DMS53 (cell line): Measurements from ENCODE around the gene CDK16.
A peak's percentile ranks its signal among the peaks of the same experiment; 100 is the strongest.

Source experiments
- DNase-seq: peaks from one replicate; lab custom pipeline; 2025; lab: John Stamatoyannopoulos, UW

CDK16 gene

GRCh38 chrX:47218280-47218919 lies at the start of gene CDK16:
Gene CDK16 (plus strand): TSS chrX:47218681. CDS start chrX:47223558, 4,877 bp downstream.
- peak; percentile 90 for DNase-seq

DNA sequence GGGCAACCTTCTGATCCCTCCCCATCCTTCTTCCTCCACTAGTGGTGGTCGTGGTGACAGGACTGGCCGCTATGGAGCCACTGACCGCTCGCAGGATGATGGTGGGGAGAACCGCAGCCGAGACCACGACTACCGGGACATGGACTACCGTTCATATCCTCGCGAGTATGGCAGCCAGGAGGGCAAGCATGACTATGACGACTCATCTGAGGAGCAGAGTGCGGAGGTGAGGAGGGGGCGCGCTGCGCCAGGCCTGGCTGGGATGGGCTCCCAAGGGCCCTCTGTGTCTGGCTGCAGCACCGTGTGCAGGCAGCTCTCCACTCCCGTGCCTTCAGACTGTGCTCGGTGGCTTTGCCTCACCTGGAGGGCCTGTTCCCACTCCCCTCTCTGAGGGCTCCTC lies 49.2 kb upstream of the CDK16 start:
- no peak for DNase-seq

GRCh38 chrX:47169726-47170515 lies 48.6 kb upstream of the CDK16 start:
- no peak for DNase-seq

DNA sequence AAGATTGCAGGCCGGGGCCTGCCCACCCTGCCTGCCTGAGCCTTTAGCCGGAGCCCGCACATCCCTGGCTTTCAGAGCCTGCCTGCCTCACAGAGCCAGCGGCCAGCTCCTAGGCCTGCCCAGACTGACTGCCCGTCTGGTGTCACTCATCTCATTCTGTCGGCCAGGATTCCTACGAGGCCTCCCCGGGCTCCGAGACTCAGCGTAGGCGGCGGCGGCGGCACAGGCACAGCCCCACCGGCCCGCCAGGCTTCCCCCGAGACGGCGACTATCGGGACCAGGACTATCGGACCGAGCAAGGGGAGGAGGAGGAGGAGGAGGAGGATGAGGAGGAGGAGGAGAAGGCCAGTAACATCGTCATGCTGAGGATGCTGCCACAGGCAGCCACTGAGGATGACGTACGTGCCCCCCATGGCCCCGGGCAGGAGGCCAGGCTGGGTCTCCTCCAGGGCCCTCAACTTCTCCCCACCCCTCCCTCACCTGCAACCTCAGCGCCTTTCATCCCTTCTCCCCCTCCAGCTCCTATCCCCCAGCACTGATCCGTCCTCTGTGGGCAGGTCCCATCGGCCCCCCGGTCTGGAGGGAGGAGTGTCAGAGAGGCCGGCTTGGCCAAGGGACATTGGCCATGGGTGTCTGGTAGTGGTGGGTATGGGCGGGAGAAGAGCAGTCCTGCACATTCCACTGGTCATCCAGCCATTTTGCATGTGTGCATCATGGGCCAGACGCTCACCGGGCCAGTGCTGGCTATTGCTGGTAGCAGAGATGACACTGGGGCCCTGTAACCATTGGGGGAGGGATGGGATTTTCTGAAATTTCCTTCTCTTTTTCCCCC lies 47.4 kb upstream of the CDK16 start:
- DNase-seq = no peak

DNA sequence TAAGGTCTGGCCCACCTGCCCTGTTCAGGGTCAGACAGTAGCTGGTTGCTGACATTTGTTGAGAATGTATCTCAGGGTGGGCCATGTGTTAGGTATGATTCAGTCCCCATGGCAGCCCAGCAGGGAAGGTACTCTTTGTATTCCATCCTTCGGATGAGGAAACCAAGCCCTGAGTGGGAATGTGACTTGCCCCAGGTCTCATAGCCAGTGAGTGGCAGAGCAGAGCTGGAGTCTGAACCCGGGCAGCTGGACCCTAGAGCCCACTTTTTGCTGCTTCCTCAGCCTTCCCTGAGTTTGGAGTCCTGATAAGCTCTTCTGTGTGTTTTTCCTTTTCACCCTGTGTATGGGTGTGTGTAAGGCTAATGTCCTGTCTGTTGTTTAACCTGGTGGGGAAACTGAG lies 46.5 kb upstream of the CDK16 start:
- DNase-seq = no peak

- DNase-seq = no peak
Measured at GRCh38 chrX:47172549-47172948, 45.9 kb upstream of the CDK16 start.

DNA sequence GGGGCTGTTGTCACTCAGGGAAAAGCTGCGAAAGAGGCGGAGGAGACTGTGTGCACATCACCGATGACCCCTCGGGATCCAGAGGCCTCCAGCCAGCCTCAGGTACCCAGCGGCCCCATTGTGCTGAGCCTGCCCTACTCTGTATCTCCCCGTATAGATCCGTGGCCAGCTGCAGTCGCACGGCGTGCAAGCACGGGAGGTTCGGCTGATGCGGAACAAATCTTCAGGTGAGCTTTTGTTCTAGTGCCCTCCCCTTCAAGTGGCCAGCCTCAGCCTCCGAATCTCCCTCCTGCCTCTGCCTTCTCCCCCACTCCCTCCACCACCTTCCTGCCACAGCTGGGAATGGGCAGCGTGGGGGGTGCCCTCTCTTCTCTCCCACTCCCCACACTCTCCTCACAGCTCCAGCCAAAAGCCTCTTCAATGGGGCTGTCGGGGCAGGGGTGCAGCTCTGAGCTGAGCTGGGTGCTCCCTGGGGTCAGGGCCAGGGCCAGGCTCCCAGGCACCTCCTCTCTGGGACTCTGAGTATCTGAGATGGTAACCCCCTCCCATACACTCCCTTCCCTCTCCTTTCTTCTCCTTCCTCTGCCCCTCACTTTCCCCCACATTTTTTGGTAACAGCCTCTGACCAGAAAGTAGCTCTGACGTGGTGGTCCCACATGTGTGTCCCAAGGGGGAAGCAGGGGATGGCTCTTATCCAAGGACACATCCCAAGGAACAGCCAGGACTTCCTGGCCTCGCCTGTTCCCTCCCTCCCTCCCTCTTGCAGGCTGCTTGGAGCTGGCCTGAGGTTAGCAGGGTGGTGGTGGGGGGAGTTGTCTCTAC lies 45.3 kb upstream of the CDK16 start:
- no peak for DNase-seq

DNA sequence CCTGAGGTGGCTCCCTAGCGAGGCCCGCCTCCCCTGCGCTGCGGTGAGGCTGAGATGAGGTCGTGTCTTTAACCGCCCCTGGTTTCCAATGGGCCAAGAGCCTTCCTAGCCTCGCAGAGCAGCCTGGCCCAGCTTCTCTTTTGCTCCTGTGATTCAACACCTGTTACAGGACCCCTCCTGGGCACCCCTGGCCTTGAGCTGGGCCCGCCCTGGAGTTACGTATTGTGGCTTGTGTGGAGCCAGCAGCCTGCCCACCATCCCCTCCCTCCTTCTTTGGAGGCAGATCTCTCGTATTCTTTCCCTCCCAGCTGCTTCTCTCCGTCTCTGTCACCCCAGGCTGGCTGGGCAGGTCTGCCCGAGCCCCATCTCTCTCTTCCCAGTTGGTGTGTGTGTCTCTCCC lies 44.1 kb upstream of the CDK16 start:
- no peak for DNase-seq

DNA sequence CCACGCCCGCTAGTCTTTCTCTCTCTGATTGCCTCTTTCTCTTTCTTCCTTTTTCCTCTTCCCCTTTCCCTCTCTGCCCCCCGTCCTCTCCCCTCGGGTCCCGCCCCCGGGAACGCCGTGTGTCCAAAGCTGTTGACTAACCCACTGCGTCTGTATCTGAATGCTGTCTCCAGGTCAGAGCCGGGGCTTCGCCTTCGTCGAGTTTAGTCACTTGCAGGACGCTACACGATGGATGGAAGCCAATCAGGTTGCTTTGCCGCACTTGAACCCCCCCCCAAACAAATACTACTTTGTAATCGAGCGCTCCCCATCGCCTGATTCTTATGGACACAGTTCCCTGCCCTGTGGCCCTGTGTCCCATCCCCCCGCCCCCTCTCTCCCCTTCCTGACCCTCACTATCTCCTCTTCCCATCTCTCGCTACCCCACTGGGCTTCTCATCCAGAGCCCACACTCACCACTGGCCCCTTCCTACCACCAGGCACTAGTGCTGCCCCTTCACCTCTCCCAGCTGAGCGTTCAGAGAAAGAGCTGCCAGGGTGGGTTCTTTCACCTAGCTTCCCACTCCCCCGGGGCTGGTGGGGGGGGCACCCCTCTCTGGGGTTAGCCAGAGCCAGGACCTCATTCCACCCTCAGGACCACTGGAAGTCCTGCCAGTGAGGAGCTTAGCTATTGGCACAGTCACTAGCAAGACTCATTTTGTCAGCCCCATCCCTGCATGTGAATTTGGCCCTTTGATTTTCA lies 43.5 kb upstream of the CDK16 start:
- no peak for DNase-seq

- DNase-seq = no peak
Measured at GRCh38 chrX:47175588-47175980, 42.9 kb upstream of the CDK16 start.

DNA sequence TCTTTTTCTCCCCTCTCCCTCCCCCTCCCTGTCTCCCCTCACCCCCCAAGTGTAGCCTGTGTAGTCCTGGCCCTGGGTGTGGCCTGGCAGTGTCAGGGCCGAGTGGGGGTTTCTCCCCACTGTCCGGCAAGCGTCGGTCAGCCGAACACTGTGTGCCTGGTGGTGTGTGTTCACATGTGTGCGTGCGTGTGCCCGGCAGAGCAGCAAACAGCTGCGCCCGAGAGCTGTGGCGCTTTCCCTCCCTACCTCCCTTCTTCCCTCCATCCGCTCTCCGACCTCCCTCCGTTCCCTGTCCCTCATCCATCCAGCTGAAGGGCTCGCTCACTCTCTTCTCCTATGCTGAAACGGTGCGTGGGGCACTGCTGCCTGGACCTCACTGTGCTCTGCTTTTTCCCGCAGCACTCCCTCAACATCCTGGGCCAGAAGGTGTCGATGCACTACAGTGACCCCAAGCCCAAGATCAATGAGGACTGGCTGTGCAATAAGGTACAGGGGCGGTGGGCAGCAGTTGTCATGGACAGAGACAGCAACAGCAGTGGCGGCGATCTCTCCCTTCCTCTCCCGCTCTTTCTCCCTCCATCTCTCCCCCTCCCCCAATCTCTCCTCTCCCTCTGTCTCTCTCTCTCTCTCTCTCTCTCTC lies 42.3 kb upstream of the CDK16 start:
- DNase-seq = no peak

GRCh38 chrX:47177079-47177478 lies 41.4 kb upstream of the CDK16 start:
- no peak for DNase-seq

GRCh38 chrX:47178337-47178736 lies 40.1 kb upstream of the CDK16 start:
- DNase-seq = no peak

DNA sequence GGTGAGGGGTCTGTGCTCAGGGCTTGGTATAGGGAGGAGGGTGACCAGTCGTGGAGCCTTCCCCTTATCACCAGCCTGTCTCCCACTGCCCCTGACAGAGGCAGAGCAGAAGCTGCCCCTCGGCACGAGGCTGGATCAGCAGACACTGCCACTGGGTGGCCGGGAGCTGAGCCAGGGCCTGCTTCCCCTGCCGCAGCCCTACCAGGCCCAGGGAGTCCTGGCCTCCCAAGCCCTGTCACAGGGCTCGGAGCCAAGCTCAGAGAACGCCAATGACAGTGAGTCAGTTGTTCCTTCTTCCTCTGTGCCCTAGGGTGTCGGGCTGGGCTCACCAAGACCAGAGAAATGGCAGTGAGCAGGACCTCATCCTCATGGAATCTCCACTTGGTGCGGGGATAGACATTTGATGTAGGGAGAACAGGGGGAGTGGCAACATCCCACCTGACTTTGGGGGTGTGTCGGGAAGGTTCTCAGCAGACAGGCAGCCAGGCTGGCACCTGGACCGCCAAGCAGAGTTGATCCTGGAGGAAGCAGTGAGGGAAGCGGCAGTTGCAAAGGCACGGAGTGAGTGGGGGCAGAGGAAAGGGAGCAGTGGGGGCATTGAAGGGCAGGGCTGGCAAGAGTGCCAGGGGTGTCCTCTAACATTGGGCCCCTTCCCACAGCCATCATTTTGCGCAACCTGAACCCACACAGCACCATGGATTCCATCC lies 39.1 kb upstream of the CDK16 start:
- DNase-seq = no peak

DNA sequence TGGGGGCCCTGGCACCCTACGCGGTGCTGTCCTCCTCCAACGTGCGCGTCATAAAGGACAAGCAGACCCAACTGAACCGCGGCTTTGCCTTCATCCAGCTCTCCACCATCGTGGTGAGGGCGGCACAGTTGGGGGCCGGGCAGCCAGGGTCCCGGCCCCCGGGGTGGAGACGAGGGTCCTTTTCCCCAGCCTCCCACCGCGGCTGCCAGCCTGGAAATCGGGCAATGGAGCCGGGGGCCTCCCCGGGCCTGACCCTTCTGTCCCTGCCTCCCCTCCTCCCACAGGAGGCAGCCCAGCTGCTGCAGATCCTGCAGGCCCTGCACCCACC lies 38.6 kb upstream of the CDK16 start:
- no peak for DNase-seq

DNA sequence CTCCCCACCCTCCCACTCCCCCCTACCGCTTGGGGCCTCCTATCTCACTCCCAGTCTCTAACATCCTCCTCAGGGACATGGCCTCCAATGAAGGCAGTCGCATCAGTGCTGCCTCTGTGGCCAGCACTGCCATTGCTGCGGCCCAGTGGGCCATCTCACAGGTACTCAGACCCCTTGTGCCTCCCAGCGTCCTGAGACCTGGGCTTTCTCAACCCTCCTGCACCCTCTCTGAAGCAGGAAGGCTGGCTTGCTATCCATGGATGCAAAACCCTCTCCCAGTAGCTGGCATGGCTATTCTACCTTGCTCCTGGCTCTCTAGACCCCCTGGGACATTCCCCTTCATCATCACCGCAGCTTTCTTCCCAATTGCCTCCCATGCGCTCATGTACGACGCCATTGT lies 38.1 kb upstream of the CDK16 start:
- no peak for DNase-seq

DNA sequence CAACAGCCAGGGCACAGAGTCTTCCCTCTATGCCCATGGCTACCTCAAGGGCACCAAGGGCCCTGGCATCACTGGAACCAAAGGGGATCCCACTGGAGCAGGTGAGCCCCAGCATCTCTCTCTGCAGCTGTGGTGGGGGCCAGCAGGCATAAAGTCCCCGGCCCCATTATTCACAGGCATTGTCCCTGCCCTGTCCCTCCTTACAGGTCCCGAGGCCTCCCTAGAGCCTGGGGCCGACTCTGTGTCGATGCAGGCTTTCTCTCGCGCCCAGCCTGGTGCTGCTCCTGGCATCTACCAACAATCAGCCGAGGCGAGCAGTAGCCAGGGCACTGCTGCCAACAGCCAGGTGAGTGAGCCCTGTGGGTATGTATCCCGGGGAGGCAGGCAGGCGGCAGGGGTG lies 37.2 kb upstream of the CDK16 start:
- no peak for DNase-seq

DNA sequence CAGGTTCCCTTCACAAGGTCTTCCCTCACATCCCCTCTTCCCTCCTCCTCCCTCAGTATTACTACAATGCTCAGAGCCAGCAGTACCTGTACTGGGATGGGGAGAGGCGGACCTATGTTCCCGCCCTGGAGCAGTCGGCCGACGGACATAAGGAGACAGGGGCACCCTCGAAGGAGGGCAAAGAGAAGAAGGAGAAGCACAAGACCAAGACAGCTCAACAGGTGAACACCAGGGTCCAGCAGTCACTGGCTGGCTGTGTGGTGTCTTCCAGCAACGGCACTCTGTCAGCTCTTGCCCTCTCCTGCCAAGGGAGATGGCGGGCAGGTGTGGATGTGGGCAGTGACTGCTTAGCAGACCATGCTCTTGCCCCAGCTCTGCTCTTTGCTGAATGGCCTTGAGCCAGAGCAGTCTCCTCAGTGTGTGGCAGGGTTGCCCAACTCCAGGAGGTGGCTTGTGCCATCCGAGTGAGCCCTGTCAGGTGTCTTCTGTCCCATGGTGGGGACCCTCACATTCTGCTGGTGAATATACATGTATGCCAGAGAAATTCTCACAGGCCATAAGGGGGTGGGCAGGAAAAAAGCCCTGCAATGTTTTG lies 36.3 kb upstream of the CDK16 start:
- no peak for DNase-seq

DNA sequence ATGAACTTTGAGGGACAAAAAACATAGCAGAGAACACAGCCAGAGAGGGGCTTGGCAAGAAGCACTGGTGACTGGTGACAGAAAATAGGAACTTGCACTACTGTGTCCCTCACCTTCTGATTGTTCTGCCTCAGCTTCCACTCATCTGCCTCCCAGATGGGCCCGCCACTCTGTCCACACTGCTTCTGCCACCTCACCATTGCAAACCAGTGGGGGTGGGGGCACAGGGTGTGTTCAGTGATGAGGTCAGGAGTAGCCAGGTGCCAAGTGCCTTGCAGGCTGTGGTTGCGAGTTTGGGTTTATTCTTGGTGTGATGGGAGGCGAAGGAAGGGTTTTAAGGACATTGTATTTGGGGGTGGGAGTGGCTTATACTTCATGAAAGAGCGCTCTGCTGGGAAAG lies 34.0 kb upstream of the CDK16 start:
- DNase-seq = no peak

GRCh38 chrX:47185241-47185640 lies 33.2 kb upstream of the CDK16 start:
- no peak for DNase-seq
